ENCODE measurements around the gene TMEM8B. TPM values are rescaled to one million over a fixed set of nuclear protein-coding genes. Genes with fewer than 3 reads are reported as not detected.
"Not testable (repeated sequence)": the region's sequence is repeated elsewhere in the genome, so short reads cannot be mapped to it uniquely, and the experiment has no call there.

TMEM8B gene
- total RNA-seq, 1 experiment from 2014 or later = 9.3 TPM

DNA sequence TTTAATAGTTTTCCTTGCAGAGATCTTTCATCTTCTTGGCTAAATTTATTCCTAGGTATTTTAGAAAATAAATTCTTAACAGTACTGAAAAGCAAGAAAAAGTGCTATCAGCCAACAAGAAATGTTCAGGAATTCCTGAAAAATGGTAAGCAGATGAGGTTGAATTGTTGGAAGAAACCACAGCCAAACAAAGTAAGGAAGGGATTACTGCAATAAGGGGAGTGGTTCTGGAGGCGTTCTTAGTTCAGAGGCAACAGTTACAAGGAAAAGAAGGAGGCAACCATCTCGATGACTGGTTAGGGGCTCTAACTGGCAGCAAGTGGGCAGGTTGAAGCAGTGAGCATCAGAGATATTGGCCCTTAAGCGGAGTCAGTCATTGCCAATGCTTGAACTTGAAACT lies 54.0 kb downstream of the TMEM8B start:
- H3K4me3 Mint-ChIP-seq = no peak overlapping the region
- Histone ChIP-seq H3K27ac (ENCODE audit: insufficient read length, low read depth, low read length) (no peak overlapping the region), H2BK5ac (ENCODE audit: insufficient read length, low read length) (no peak overlapping the region), H3K4me1 (ENCODE audit: insufficient read depth, low read length) (no peaks in the 10 kb centered on the region; the same call in 1 of the 2 replicates), H3K9me3 (ENCODE audit: control insufficient read depth, low read depth, low read length) (no peaks in the 10 kb centered on the region), H3K9ac (ENCODE audit: extremely low read depth, insufficient read length, low read length) (no peak overlapping the region), H4K8ac (replicated peaks; ENCODE audit: insufficient read length, low read depth, low read length) (no peak overlapping the region), H2AK5ac (ENCODE audit: insufficient read length, low read length) (no peak overlapping the region), H3K27me3 (ENCODE audit: insufficient read depth, low read length) (no peaks in the 10 kb centered on the region), H3K4me2 (ENCODE audit: insufficient read depth, insufficient read length, low read length) (no peak overlapping the region), H3T11ph (ENCODE audit: low read length) (no peak overlapping the region), H3K23ac (ENCODE audit: insufficient read length, low read depth, low read length) (no peak overlapping the region), H3K18ac (ENCODE audit: insufficient read length, low read depth, low read length) (no peak overlapping the region), H3K79me2 (ENCODE audit: insufficient read depth, low read length) (no peaks in the 10 kb centered on the region), H2AFZ (ENCODE audit: low read length) (no peak overlapping the region), H3K4ac (ENCODE audit: low read depth, low read length) (no peak overlapping the region), H4K91ac (ENCODE audit: insufficient read length, low read depth, low read length) (no peak overlapping the region), H2BK12ac (ENCODE audit: insufficient read length, low read depth, low read length) (no peak overlapping the region), H2BK20ac (ENCODE audit: low read depth, low read length, poor library complexity, severe bottlenecking) (no peak overlapping the region), H4K5ac (ENCODE audit: insufficient read length, low read depth, low read length) (no peak overlapping the region), H3K23me2 (ENCODE audit: insufficient read length, low read depth, low read length, poor library complexity, severe bottlenecking) (no peaks in the 10 kb centered on the region), H3K79me1 (ENCODE audit: insufficient read depth, low read depth, low read length, poor library complexity, severe bottlenecking) (no peaks in the 10 kb centered on the region), H3K56ac (ENCODE audit: insufficient read length, low read depth, low read length) (no peak overlapping the region), H3K14ac (ENCODE audit: insufficient read depth, low read length) (no peak overlapping the region), H4K20me1 (ENCODE audit: control insufficient read depth, insufficient read depth, insufficient read length) (no peaks in the 10 kb centered on the region), H2BK120ac (ENCODE audit: low read depth, low read length, poor library complexity, severe bottlenecking) (no peak overlapping the region), H2BK15ac (ENCODE audit: low read depth, low read length) (no peak overlapping the region)
- no peak for DNase-seq
- H3K36me3 Mint-ChIP-seq (ENCODE audit: insufficient read depth in 1 of 3, low read depth in 3 of 3) = no peaks in the 10 kb centered on the region
- no CpG with 5 or more reads among the region's 3 CpGs for WGBS (ENCODE audit: extremely low coverage, insufficient read length, low lambda C conversion rate)
- TF ChIP-seq, protein P1, sequence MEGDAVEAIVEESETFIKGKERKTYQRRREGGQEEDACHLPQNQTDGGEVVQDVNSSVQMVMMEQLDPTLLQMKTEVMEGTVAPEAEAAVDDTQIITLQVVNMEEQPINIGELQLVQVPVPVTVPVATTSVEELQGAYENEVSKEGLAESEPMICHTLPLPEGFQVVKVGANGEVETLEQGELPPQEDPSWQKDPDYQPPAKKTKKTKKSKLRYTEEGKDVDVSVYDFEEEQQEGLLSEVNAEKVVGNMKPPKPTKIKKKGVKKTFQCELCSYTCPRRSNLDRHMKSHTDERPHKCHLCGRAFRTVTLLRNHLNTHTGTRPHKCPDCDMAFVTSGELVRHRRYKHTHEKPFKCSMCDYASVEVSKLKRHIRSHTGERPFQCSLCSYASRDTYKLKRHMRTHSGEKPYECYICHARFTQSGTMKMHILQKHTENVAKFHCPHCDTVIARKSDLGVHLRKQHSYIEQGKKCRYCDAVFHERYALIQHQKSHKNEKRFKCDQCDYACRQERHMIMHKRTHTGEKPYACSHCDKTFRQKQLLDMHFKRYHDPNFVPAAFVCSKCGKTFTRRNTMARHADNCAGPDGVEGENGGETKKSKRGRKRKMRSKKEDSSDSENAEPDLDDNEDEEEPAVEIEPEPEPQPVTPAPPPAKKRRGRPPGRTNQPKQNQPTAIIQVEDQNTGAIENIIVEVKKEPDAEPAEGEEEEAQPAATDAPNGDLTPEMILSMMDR (conservative IDR thresholded peaks at IDR 0.05) = no peak
- H3K27me3 Mint-ChIP-seq (ENCODE audit: low read depth) = peaks cover 3% of the 10 kb centered on the region
- H3K27ac Mint-ChIP-seq = no peak overlapping the region
- H3K9me3 Mint-ChIP-seq = peaks cover 0 to under 1% of the 10 kb centered on the region in 2 experiments; a peak in 1 of 5 replicates
- H3K4me1 Mint-ChIP-seq = peaks cover 0 to 17% of the 10 kb centered on the region in 2 experiments; a peak in 2 of 4 replicates

DNA sequence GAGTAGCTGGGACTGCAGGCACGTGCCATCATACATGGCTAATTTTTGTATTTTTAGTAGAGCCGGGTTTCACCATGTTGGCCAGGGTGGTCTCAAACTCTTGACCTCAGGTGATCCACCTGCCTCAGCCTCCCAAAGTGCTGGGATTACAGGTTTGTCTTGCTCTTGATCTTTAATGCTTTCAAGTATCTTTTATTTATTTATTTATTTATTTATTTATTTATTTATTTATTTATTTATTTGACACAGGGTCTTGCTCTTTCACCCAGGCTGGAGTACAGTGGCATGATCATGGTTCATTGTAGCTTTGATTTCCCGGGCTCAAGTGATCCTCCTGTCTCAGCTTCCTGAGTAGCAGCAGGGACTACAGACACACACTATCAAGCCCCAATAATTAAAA lies 55.9 kb downstream of the TMEM8B start:
- H3K79me1 ChIP-seq (ENCODE audit: insufficient read depth, low read depth, low read length, poor library complexity, severe bottlenecking); H3K23ac ChIP-seq (ENCODE audit: insufficient read length, low read depth, low read length); H4K20me1 ChIP-seq (ENCODE audit: control insufficient read depth, insufficient read depth, insufficient read length); H4K5ac ChIP-seq (ENCODE audit: insufficient read length, low read depth, low read length); H2AFZ ChIP-seq (ENCODE audit: low read length); H3K36me3 Mint-ChIP-seq (ENCODE audit: insufficient read depth in 1 of 3, low read depth in 3 of 3); H3K23me2 ChIP-seq (ENCODE audit: insufficient read length, low read depth, low read length, poor library complexity, severe bottlenecking); H2BK12ac ChIP-seq (ENCODE audit: insufficient read length, low read depth, low read length); H3K9me3 Mint-ChIP-seq; H3K18ac ChIP-seq (ENCODE audit: insufficient read length, low read depth, low read length); H3K27ac ChIP-seq (ENCODE audit: insufficient read length, low read depth, low read length); H3K9ac ChIP-seq (ENCODE audit: extremely low read depth, insufficient read length, low read length); H3K4ac ChIP-seq (ENCODE audit: low read depth, low read length); H2BK120ac ChIP-seq (ENCODE audit: low read depth, low read length, poor library complexity, severe bottlenecking); H2AK5ac ChIP-seq (ENCODE audit: insufficient read length, low read length); DNase-seq; H3K14ac ChIP-seq (ENCODE audit: insufficient read depth, low read length); H3K56ac ChIP-seq (ENCODE audit: insufficient read length, low read depth, low read length); H3K4me3 Mint-ChIP-seq; H3K27ac Mint-ChIP-seq; H2BK5ac ChIP-seq (ENCODE audit: insufficient read length, low read length); H3T11ph ChIP-seq (ENCODE audit: low read length); H4K8ac ChIP-seq (replicated peaks; ENCODE audit: insufficient read length, low read depth, low read length); H3K4me2 ChIP-seq (ENCODE audit: insufficient read depth, insufficient read length, low read length); H2BK20ac ChIP-seq (ENCODE audit: low read depth, low read length, poor library complexity, severe bottlenecking); H2BK15ac ChIP-seq (ENCODE audit: low read depth, low read length); H3K79me2 ChIP-seq (ENCODE audit: insufficient read depth, low read length); H3K9me3 ChIP-seq (ENCODE audit: control insufficient read depth, low read depth, low read length); H3K4me1 ChIP-seq (ENCODE audit: insufficient read depth, low read length); H4K91ac ChIP-seq (ENCODE audit: insufficient read length, low read depth, low read length); H3K27me3 ChIP-seq (ENCODE audit: insufficient read depth, low read length); H3K27me3 Mint-ChIP-seq (ENCODE audit: low read depth): not testable (repeated sequence)
- peaks cover 0 to 17% of the 10 kb centered on the region in 2 experiments; a peak in 2 of 4 replicates for H3K4me1 Mint-ChIP-seq
- no CpG with 5 or more reads among the region's 3 CpGs for WGBS (ENCODE audit: extremely low coverage, insufficient read length, low lambda C conversion rate)
